Activated CD4-positive, CD25-positive, alpha-beta regulatory T cell (primary cell): ENCODE data around the gene PPP2R3B.

ENCODE experiments used
- DNase-seq, 4 experiments: peaks; one replicate each; lab custom pipeline; 2025; lab: John Stamatoyannopoulos, UW

The PPP2R3B gene

GRCh38 chrX:370963-371745, 15.6 kb downstream of the PPP2R3B start:
- DNase-seq: no peak

- DNase-seq: no peak
Observed at GRCh38 chrX:370244-370962, 16.3 kb downstream of the PPP2R3B start.

- DNase-seq: no peak
Observed at GRCh38 chrX:369563-370101, 17.1 kb downstream of the PPP2R3B start.

- DNase-seq: no peak
Observed at GRCh38 chrX:368811-369562, 17.7 kb downstream of the PPP2R3B start.

GRCh38 chrX:367866-368265, 18.8 kb downstream of the PPP2R3B start:
- DNase-seq: no peak

GRCh38 chrX:367349-367748, 19.4 kb downstream of the PPP2R3B start:
- DNase-seq: no peak

GRCh38 chrX:363621-364375, 22.9 kb downstream of the PPP2R3B start:
- no peak for DNase-seq

GRCh38 chrX:362937-363620, 23.6 kb downstream of the PPP2R3B start:
- no peak for DNase-seq

- DNase-seq: no peak
Observed at GRCh38 chrX:362351-362750, 24.4 kb downstream of the PPP2R3B start.

- DNase-seq: no peak
Observed at GRCh38 chrX:361231-362145, 25.2 kb downstream of the PPP2R3B start.

- no peak for DNase-seq
Observed at GRCh38 chrX:360496-361150, 26.1 kb downstream of the PPP2R3B start.

GRCh38 chrX:358651-359143, 28.0 kb downstream of the PPP2R3B start:
- DNase-seq: peak in 1 of 4 experiments; percentile 1

GRCh38 chrX:357693-358471, 28.8 kb downstream of the PPP2R3B start:
- peak in 2 of 4 experiments; percentile 7 to 15 for DNase-seq

GRCh38 chrX:357035-357692, 29.5 kb downstream of the PPP2R3B start:
- no peak for DNase-seq

GRCh38 chrX:356385-357034, 30.2 kb downstream of the PPP2R3B start:
- DNase-seq: no peak

GRCh38 chrX:355329-356050, 31.2 kb downstream of the PPP2R3B start:
- DNase-seq: no peak
